NCI-H2029 (cell line): ENCODE measurements around the gene LBX2.

Experiments used
- DNase-seq: peaks from one replicate; lab custom pipeline; 2025; lab: John Stamatoyannopoulos, UW

LBX2 gene

GRCh38 chr2:74457129-74457548 is 42.3 kb downstream of the LBX2 start:
- no peak for DNase-seq

GRCh38 chr2:74454654-74455511 is 44.5 kb downstream of the LBX2 start, which contains the start of gene INO80B:
Gene INO80B (plus strand): TSS chr2:74455087. CDS start chr2:74455117, 30 bp downstream.
- peak; percentile 92 for DNase-seq

- no peak for DNase-seq
Measured at GRCh38 chr2:74450570-74451190, 48.7 kb downstream of the LBX2 start.

GRCh38 chr2:74448771-74449170 is 50.6 kb downstream of the LBX2 start:
- DNase-seq, result no peak
